HG03442 (cell line): ENCODE data around the gene SH3GL3.

Source experiments
- ATAC-seq: cut with Tn5 transposase; IDR thresholded peaks from one replicate; pipeline ENCODE4 v1.9.1; 2021; ENCODE audit warnings: mild to moderate bottlenecking, moderate library complexity; ENCODE audit not compliant: unreplicated experiment

The SH3GL3 gene

DNA sequence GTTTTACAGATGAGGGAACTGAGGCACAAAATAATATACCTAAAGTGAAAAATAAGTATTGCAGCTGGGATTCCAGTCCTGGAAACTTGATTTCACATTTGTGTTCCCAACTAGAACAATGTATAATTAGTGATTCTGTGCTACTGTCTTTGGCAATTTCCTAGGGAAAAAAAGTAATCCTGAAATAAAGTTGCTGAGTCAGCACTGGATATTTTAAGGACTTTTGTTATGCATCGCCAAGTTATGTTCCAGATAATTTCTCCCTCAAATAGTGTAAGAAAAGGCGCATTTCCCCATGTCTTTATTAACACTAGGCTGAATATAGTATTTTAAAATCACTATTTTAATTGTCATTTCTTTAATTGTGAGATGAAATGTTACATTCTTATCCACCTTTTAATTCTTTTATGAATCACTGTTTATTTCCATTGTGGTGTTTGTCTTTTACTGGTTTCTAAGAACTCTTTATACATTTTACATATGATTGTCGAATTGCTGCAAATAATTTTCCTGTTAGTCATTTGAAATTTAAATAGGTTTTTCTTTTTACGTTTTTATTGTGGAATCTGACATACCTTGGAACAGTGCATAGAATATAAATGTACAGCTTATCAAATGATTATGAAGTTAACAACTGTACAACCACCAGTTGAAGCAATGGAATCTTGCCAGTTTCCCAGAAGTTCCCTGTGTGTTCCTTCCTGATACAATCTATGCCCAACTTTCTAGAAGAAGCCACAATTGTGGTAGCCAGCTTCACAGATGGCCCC lies 56.6 kb downstream of the SH3GL3 start:
- no peak for ATAC-seq

GRCh38 chr15:83504365-83504764 lies 57.2 kb downstream of the SH3GL3 start:
- ATAC-seq, result no peak

GRCh38 chr15:83510001-83510400 lies 62.9 kb downstream of the SH3GL3 start:
- ATAC-seq, result no peak

DNA sequence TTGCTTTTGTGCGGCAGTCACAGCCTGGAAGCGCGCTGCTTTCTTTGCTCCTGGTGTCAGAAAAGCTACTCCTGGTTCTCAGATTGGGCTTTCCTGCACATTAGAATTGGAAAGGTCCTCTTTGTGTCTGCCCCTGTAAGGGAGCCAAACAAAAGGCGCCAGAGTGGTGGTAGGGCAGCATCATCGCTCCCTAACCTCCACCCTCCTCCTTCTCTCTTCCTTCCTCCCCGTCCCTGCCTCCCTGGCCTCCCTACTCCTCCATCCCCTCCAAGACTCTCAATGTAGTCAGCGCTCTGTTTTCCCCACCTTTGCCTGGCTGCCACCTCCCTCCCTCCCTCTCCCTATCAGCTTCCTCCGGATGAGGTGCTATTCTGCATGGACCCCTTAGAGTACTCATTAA lies 65.3 kb downstream of the SH3GL3 start:
- no peak for ATAC-seq

GRCh38 chr15:83514584-83514983 lies 67.4 kb downstream of the SH3GL3 start:
- no peak for ATAC-seq

- no peak for ATAC-seq
Measured at GRCh38 chr15:83515164-83515563, 68.0 kb downstream of the SH3GL3 start.

GRCh38 chr15:83516935-83517334 lies 69.8 kb downstream of the SH3GL3 start:
- ATAC-seq, result no peak

- no peak for ATAC-seq
Measured at GRCh38 chr15:83526319-83526718, 79.2 kb downstream of the SH3GL3 start.

DNA sequence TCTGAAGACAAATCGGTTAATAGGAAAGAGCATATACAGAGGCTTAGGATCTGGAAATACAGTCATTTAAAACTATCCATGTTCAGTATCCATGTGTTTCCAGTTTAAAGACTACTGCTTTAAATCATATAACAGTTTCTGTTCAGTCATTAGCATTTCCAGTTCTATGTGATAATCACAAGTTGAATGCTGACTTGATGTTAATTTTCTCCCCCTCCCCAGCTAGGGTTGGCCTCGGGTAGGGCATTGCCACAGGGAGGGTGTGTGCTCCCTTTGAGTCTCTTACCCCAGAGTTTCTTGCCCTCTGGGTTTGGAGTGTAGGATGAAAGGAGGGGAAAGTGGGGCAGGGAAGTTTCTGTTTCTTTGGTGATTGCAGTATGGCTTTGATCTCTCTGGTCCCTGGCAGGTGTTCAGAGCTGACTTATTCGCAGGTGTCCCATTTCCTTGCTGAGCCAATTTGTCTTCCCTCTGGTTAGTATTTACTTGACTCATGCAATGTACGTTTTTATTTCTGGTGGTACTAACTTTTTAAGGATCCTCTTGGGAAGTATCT lies 86.3 kb downstream of the SH3GL3 start:
- ATAC-seq, result no peak

- ATAC-seq, result no peak
Measured at GRCh38 chr15:83537606-83538005, 90.5 kb downstream of the SH3GL3 start.

DNA sequence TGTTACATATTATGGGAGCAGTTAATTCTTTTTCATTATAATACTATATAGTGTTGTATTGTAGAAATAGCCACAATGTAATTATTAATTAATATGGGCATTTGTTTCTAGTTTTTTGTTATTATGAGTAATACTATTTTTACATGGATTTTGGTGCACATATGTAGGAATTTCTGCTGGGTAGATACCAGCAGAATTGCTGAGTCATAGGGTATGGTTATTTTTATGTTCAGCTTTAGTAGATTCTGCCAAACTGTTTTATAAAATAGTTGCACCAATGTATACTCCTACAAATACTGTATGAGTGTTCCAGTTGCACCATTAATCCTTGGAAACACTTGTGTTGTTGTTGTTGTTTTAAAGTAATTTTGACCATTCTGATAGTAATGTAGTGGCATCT lies 91.5 kb downstream of the SH3GL3 start:
- ATAC-seq, result no peak

- ATAC-seq, result no peak
Measured at GRCh38 chr15:83545804-83546511, 98.8 kb downstream of the SH3GL3 start.

GRCh38 chr15:83546512-83546888 lies 99.4 kb downstream of the SH3GL3 start:
- ATAC-seq, result no peak

DNA sequence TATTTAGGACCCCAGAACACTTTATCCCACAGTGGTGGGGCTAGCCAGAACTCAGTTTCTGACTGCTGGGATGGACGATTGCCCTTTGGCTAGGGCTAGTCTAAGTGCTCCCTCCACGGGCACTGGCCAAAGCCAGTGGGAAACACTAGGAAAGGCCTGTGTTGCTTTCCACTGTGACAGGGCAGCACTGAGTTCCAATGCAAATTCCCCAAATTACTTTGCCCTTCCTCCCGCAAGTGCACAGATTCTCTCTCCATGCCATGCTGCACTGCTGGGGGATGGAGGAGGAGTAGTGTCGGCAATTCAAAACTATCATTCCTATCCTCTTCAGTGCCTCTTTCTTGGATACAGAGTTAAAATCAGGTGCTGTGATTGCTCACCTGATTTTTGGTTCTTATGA lies 100.0 kb downstream of the SH3GL3 start:
- ATAC-seq, result no peak

GRCh38 chr15:83549623-83550022 lies 102.5 kb downstream of the SH3GL3 start:
- ATAC-seq, result no peak

DNA sequence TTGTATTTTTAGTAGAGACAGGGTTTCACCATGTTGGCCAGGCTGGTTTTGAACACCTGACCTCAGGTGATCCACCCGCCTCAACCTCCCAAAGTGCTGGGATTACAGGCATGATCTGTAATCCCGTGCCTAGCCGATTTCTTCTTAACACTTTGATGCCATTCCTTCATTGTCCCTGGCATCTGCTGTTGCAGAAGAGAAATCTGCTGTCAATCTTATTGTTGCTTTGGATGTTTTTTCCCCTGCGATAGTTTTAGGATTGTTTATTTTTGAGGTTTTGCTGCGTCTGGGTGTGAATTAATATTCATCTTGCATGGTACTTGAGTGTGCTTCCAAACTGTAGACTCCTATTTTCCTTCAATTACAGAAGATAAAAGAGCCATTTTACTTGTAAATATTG lies 107.4 kb downstream of the SH3GL3 start:
- no peak for ATAC-seq

DNA sequence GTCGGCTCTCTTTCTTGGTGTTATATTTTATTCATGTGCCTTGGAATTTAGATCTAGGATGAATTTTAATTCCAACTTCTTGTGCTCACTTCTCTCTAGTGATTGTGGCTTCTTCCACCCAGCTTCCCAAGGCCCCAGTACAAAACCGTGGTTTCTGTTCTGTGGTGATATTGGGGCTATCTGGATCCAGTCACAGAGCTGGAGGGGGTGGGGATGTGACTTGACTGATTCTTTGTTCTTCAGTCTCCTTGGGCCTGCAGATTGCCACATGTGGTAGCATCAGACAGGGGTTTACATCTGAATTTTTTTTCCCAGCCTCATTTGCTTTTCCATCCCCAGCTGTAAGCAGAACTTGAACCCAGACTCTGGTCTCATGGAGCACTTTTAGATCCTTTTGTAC lies 108.2 kb downstream of the SH3GL3 start:
- no peak for ATAC-seq

DNA sequence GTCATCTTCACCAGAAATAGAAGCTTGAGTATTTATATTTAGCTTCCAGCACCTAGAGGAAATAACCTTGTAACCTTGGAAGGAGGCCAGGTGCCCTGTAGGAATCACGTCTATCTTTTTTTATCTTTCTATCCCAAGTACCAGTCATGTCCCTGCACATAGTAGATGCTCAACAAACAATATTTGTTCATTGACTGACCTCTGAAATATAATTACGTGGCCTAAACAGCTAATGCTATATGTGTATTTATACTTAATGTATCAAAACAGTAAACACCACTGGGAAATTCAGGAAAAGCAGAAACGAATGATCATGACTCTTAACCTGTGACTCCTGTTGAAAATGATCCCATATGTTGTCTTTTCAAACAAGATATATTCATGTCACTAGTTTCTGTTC lies 108.9 kb downstream of the SH3GL3 start:
- no peak for ATAC-seq

DNA sequence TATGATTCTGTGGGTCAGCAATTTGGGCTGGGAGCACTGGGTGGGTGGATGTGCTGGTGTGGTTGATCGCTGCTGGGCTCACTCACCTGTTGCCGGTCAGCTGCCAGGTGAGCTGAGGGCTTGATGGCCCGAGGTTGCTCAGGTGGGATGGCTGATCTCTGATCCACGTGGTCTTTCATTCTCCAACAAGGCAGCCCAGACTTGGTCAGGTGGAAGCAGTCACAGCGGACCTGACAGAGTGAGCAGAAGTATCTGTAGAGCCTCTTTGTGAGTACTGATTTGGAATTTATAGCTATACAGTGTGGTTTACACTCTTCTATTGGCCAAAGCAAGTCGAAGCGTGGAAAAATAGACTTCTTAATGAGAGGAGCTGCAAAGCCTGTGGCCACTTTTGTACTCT lies 109.6 kb downstream of the SH3GL3 start:
- ATAC-seq, result no peak

DNA sequence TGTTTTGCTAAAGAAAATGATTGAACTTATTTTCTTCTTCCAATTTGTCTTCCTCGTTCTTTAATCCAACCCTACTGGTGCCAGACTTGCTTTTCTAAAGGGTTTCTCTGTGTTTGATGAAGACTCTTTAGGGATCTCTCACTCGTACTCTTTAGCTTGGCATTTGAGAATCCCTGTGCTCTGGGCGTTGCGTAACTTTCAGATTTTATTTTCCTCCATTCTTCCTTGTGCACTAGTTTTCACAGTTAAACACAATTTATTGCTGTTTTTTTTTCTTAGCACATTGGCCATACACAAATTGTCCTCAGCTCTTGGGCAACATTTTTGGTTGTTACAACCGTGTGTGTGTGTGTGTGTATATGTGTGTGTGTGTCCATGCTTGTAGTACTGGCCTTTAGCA lies 111.0 kb downstream of the SH3GL3 start:
- ATAC-seq, result no peak

DNA sequence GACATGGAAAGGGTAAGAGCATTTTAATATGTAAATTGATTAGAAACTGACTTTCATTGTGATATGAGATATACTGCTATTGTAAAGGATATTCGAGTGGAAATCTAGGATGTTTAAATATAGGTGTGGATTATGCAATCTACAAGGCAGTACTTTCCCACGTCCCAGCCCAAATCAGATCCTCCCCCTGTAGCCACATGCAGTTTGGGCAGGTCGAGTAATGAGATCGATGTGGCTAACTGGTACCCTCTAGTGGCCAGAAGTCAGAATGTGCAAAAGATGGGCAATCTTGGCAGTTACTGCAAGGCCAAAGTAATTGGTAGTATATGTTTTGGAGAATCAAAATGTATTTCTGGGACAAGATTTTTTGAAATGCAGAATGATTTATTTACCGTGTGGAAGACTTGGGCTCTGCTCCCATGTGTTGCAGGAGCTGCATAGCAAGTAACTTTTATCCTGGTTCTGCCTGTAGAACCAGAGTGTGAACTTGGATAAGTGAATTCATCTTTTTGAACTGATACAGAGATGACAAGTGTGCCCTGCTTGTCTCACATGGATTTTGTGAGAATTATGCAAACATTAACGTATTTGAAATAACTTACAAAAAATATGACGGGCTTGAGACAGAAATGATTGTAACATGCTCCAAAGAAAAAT lies 112.3 kb downstream of the SH3GL3 start:
- ATAC-seq, result no peak

DNA sequence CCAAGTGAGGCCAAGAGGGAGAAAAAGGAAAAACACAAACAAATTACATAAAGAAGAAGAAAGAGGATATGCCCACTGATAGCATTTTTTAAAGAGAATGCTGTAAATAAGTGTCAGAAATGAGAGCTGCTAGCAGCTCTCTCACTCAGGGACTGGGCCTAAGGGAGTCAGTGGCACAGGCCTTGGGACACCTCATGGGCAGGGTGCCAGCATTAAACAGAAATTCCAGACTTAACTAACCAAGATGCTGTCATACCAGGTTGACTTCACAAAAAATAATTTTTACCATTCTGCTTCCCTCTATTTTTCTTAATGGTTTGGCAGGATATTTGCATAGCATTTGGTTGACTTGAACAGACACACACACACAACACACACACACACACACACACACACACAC lies 114.5 kb downstream of the SH3GL3 start:
- no peak for ATAC-seq
